HT-29 (cell line): ENCODE results near the gene MAML2. TPM values are rescaled to one million over a fixed set of nuclear protein-coding genes. Genes with fewer than 3 reads are reported as not detected.

ENCODE experiments used
- DNase-seq: peaks from one replicate; pipeline ENCODE4 v3.0.0-alpha.2; 2015; ENCODE audit warnings: low spot score
- total RNA-seq: library from RNA; depleted of rRNA; stranded (reverse); fragments of >200 nt; shearing (Covaris generic); gene quantifications from 2 replicates; pipeline ENCODE4 v1.2.3, GENCODE V29; 2014

The MAML2 gene
- total RNA-seq, 1 experiment from 2014 or later: 5.2 TPM

DNA sequence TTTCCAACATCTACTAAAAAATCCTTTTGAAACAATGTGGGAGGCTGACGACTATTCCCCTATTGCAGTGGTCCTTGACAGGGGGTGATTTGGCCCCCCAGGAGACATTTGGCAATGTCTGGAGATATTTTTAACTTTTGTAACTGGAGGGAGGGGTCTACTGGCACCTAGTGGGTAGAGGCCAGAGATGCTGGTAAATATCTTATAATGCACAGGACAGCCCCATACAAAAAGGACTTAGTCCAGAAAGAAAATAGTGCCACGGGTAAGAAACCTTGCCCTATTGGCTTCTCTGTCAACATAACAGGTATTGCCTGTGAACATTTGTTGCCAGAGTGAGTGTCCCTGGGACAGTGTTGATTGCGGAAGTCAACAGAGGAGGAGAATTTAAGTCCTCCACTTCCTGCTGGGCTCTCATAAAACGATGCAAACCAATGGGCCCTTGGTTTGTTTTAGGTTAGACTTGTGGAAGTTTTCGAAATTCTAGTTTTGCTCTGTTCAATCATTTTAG lies 101.6 kb downstream of the MAML2 start:
- peak; percentile 80 for DNase-seq

DNA sequence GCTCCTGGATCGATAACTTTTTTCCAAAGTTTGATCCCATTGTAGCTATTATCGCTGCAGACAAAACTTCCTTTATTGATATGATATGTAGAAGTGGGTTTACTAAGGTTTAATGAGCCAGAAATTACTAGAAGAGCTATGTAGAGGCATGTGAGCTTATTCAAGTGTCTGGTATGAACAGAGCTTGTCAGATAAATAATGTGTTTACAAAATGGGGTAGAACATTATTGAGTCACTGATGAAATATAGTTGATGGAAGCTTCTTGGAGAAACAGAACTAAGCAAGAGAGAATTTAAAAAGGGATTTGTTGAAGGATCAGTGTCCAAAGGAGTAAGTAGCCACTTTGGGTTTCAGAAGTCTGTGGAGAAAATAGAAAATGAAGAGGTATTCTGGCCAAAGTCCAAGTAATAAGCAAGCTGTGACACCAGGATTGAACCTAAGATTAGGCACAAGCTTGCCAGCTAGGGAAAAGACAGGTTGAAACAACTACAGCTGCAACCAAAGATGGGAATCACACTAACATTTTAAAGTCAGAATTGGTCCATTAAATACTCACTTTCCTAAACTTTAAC lies 104.3 kb downstream of the MAML2 start:
- no peak for DNase-seq

DNA sequence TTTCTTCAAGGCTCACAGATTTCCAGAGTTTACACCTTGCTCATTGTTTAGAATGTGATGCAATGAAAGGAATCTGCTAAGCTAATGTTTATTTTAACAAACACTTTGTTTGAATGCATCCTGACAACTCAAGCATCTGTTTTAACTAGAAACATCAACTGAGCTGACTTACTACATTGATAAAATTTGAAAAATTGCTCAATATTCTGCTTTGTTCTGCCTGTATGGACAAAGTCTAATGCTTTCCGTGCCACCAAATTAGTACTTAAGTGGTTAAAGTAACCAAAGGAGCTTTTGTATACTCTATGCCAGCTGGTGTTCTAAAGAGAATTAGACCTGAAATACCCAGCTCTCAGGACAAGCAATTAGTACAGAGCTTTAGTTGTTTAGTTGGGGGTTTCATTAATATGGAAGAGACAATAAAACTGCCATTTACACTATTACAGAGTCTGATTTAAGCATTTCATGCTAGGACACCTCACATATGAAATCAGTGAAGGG lies 105.2 kb downstream of the MAML2 start:
- no peak for DNase-seq

DNA sequence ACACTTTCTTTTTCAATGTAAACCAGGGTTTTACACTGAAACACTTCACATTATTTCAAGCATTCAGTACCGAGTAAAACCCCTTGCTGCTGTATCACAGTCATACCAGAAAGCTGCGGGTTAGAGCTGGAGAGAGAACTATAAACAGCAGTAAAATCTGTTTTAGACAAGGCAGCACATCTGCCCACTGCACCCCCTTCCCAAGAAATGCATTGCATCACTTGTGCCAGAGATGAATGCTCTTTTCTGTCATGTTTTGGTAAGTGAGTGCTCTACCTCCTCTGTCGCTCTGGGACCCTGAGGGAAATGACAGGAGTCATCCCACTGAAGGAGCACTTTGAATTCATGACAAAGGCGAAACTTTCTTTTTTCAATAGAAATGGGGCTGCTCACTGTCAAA lies 107.2 kb downstream of the MAML2 start:
- no peak for DNase-seq

DNA sequence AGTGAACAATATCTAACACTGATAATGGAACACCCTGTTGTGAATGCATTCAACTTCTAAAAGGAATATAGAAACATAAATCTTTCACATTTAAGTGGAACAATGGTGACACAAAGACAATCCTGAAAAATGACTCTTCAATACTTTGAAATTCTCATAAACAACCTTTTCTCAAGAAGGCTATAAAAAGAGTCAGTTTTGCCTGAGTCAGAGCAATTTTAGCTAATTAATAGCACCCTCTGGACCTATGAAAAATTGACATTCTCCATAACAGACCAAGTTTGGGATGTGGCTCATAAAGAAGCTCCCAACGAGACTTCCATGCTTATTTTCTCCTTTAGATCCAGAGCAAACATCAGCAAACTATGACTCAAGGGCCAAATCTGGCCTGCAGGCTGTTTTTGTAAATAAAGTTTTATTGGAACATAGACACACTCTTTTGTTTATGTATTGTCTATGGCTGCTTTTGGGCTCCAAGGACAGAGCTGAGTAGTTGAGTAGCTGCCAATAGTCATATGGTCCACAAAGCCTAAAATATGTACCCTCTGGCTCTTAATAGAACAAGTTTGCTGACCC lies 108.0 kb downstream of the MAML2 start:
- DNase-seq: no peak

DNA sequence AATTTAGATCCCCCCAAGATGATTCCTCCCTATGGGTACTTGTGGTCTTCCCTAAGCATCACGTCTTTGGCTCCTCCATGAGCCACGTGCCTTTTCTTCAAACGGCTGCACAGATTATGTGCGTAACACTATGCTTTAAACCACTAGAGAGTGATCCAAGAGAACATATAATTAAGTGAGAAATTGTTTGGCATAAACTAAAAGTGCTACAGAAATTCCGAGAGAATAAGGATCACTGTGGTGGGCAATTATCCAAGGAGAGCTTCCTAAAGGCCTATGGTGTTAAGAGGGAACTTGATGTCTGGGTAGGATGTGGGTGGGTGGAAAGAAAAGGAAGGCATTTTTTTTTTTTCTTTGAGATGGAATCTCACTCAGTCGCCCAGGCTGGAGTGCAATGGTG lies 110.9 kb downstream of the MAML2 start:
- DNase-seq: no peak

DNA sequence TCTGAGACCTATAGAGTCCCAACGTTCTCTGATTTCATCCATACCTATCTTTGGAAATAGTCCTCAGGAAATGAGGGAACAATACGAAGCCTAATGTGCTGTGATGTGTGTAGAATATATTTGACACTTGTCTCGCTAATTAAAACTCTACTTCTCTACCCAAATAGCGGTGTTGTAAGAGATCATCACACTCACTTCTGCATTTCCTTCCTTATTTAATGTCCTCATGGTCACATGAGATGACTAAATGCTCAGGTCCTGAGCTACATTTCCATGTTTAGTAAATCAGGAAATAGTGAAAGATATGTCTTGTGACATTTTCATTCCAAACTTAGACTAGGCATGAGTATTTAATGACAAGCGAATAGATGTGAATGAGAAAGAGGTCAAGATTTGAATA lies 112.3 kb downstream of the MAML2 start:
- no peak for DNase-seq

DNA sequence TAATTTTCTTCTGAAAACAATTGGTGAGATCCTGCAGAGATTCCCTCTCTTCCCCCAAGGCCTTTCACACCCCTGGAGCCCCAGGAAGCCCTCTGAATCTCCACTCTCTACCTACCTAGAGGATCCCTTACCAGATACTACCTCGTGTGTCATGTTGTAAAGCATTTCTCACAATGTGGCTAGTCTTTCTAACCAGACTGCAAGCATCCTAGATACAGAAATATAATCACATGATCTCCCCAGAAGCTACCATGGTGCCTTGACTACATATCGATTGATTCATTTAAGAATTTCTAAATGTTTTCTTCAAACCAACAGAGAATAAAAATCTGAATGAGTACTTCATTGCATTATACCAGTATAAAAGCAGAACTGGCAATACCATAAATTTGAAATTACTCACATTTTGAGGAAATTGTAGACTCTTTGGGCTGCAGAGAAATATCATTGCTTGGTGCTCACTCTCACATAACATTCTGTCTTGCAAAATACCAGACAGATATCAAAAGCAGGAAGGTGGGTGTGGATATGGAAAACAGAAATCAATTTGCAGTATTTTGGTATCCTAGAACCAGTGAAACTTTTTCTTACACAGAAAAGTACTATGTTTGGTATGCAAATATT lies 113.5 kb downstream of the MAML2 start:
- no peak for DNase-seq

DNA sequence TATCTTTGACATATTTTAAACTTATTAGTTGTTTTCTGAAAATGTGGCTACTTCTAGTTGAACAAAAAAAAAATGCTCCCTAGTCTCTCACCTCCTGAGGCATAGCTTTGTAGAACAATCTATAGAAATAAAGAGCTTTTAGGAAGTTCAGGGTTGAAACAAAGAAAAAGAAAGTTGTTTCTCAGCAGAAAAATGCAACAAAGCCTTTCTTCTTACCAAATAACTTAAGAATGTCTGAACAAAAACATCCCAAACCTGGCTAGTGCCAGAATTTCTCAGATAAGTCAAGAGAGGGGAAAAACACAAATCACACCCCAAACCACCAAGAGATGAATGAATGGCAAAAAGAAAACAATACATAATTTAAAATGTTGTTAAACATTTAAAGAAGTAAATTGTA lies 114.1 kb downstream of the MAML2 start:
- DNase-seq: no peak

DNA sequence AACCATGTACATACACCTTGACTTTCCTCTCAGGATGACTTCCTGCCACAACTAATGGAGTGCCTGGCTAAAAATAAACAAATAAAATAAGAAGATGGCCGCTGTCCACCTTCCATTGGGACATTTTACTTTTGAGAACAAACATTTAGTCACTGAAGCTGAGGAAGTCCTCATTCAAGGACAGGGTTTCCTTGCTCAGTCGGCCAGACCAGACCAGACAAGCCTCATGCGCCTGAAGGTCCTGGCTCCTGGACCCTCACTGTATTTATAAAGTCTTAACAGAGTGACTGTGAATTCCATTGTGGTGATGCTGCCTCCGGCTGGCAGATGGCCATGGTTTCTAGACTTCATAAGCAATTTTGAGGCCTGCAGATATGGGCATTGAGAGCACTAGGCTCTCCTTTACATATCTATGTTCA lies 114.5 kb downstream of the MAML2 start:
- peak; percentile 66 for DNase-seq

DNA sequence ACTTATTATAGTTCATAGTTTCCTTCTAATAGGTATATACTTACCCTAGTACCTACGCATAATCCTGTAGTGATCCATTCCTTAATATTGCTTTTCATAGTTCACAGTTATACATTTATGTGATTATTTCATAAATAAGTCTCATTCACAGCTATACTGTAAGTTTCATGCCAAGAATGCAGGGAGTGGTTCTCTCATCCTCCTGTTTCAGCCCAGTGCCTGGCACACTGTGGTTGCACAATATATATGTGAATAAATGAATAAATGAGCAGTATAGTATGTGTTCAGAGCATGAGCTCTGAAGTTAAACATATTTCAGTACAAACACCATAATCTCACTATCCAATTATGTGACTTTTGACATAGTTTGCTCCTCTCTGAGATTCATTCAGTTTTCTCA lies 115.8 kb downstream of the MAML2 start:
- DNase-seq: no peak

DNA sequence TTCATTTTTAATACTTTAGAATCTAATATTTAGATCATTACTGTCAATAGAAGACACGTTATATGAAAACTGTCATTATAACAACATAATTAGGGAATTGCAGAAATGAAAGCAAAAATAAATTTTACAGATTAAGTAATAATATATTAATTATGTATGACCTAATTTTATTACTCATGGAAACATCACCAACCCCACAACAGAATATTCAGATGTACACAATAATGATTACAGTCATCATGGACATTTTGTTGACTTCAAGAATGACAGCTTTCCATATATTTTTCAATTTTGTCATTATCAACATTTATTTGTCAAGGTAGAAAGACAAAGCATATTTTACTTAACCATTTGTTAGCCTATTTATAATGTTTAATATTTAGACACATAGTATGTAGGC lies 119.9 kb downstream of the MAML2 start:
- no peak for DNase-seq

DNA sequence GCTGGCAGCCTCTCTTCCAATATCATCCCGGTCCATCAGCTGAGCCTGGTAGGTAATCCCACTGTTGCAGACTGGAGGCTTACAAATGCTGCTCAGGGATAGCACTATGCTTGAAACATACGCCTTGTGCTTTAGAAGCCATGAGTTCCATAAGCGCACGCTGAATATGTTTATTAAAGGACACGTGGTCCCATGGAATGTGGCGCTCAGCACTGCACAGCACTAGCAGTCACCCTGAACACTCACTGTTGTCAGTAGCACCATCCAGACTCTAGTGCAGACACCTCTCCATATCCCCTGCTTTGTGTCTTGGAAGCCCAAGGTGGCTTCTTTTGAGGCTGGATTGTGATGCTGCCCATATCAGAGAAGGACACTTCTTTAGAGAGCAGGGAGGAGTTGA lies 120.9 kb downstream of the MAML2 start:
- no peak for DNase-seq

DNA sequence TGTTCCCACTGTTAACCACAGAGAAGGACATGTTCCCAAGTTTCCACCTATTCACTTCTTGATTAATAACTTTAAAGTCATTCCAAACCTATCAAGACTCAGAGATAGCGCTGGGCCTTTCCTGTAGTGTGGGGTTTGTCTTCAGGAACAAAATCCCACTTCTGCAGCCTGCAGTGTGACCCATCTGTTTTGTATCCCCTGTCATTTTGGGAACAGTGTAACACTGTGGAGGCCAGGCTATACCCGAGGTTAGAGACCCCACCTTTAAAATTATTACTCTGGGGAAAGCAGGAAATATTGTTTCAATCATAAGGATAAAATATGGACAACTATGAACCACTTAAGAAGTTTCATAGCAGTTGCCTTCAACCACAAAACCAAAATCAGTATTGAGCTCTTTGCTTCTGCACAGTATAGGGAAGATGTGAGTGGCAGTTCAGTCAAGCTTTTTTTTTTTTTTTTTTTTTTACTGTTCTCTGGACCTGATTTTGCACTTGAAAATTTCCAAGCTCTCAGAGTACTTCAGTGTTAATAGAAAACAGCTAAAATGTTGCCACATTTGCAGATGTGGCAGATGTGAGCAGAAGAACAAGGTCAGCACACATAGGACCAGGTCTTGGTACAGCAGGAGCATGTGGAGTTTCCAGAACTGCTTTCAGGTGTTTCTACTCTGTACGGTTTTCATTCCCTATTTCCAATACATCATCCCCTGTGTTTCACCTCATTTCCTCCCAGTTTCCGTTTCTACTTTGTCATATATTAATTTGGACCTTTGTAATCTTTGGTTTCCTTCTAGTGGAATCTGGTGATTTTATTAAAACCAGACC lies 121.5 kb downstream of the MAML2 start:
- no peak for DNase-seq

DNA sequence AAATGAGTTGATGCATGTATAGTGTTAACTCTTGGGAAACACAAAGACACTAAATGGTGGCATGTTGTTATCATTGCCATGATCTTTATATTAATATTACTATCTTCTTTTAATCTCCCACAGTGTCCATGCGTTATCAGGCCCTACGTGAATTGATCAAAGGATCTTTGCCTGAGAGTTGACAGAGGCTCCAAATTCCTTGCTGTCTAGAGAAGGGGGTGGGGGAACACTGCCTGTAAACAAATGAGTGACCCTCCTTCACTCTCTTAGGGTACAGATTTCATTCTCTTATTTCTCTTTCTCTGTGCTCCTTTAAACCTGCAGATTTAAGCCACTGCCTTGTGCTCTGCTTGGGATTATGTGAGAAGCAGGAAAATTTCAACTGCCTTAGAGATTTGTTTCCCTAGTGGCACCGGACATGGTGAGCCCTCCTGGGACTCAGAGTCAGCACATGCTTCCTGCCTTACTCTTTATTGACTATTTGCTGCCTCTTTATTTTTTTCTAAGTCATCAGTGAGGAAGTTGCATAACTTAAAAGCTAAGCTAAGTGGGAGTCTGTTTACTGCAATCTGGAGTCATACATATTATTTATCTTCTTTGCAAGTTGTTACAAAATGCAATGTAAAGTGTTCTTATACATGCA lies 122.9 kb downstream of the MAML2 start:
- DNase-seq: no peak

DNA sequence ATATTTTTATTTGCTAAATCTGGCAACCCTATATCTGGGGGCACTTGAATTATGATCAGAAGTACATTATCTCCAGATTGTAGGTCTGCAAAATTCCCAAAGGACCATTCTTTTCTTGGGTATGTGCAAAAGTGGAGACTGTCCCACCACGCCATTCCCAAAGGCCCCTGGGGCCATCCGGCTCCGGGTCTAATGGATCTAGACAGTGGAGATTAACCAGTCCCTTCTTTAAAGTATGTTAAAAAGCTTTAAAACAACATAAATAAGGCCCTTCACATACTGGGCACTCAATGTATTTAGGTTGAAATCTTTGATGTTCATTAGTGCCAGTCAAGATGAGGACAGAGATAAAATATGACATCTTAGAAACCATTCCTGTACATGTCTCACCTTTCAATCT lies 124.1 kb downstream of the MAML2 start:
- DNase-seq: no peak

DNA sequence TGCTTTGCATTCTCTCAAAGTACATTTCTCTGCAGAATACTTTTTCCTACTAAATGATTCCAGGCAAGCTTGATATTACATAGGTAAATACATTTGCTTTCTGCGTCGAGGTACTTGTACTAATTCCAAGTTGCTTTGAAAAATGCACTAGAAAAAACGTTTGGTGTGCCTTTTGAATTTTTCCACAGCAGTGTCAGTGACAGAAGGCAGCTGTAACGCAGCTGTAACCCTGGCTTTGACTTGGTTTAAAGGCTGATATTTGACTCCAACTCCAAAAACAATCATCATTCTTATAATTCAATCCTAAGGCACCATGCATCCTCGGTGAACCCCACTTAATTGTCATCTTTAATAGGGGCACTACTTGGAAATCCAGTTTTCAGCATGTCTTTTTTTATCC lies 125.0 kb downstream of the MAML2 start:
- no peak for DNase-seq

DNA sequence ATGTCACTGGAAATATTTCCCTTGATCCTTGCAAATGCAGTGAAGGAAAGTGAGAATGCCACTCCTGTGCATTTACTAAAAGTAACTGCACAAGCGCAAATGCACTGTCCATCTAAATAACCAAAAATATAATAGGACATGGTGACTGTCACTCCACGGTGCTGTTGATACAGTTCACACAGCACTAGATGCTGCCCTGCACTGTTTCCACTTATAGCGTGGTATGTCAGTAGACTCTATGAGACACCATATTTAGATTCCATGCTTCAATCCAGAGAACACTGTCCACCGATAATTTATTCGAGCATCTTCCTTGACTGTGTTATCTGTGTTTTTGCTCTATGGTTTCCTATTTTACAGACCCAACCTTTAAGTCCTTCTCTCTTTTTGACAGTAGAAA lies 125.8 kb downstream of the MAML2 start:
- no peak for DNase-seq

DNA sequence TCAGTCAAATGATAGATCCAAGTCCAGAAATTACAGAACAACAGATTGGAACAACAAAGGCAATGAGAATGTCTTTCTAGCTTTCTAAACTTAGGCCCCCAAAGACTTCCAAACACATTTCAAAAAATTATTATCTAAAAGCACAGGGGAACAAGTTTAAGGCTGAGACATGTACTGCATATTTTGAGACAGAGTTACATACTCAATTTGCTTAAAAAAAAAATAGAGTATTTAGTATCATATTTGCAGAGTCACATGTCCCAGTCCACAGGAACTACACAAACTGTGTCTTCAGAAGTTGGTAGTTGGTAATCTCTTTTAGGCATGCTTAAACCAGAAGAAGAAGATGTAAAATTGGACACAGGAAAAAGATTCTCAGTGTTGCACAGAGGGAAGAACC lies 127.2 kb downstream of the MAML2 start:
- no peak for DNase-seq

DNA sequence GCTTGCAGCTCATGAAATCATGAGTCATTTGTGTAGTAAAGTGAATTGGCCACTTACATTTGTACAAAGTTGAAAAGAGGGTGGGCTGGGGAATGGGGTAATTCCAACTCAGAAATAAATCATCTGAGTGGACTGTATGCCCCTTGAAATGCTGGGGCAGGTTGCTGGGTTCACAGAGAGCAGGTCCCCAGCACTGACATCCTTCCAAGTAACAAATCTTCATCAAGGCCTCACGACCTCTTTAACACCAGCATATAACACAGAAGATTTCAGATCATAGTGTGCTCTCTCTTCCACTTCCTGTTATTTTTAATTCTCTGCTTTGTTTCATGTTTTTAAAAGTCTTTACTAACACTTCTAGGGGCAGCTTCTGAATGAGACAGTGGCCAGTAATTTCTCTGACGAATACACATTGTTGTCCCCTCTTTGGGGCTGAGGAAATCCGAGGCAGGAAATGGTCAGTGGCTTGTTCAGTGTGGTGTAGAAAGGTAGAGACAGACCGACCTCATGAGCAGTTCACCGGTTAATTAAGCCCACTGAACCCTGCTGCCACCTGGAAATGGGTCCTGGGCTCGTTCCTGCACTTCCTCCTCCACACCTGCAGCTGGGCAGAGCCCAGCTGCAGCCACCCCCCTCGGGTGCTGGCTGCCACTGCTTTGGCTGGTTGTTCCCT lies 127.7 kb downstream of the MAML2 start:
- peak; percentile 75 for DNase-seq

DNA sequence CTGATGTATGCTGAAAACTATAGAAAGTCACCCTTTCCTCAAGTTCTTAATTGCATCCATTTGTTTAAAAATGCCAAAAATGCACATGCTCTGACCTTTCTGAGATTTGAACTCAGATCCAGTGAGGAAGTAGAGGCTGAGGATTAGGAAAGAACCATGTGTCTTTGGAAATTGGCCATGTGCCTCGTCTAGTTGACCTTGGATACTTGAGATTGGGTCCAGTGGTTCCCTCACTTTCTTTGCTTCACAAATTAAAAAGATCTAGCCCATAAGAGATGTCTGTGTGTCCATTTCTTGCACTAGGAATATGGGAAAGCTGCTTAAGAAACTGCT lies 128.3 kb downstream of the MAML2 start:
- no peak for DNase-seq
